Esophagus muscularis mucosa (tissue), 4 donors: Measurements from ENCODE around the gene OR6Q1. TPM values are rescaled to one million over a fixed set of nuclear protein-coding genes. Genes with fewer than 3 reads are reported as not detected.
A peak's percentile ranks its signal among the peaks of the same experiment; 100 is the strongest.

Source experiments
- DNase-seq: peaks from one replicate; pipeline ENCODE4 v3.0.0-alpha.2; 2017; ENCODE audit errors: extremely low spot score
- H3K27ac ChIP-seq, 4 donors: fragments of 200-600 bp; sonication (generic); replicated peaks in 1 of 4; 1 replicate in 3 of 4; 2 replicates in 1 of 4; pipeline ENCODE4 v1.5.1; 2016 to 2019; ENCODE audit warnings: mild to moderate bottlenecking in 1 of 4
- H3K27me3 ChIP-seq, 4 donors: fragments of 200-600 bp; sonication (generic); one replicate each; pipeline versions ENCODE4 v1.5.1 to v1.6.0; 2016 to 2019
- H3K36me3 ChIP-seq, 4 donors: fragments of 200-600 bp; sonication (generic); one replicate each; pipeline ENCODE4 v1.5.1; 2016 to 2019
- H3K4me1 ChIP-seq, 4 donors: fragments of 200-600 bp; sonication (generic); one replicate each; pipeline ENCODE4 v1.5.1; 2016 to 2019
- H3K4me3 ChIP-seq, 4 donors: fragments of 200-600 bp; sonication (generic); 1 replicate in 2 of 4; 2 replicates in 2 of 4; pipeline ENCODE4 v1.5.1; 2016 to 2019; ENCODE audit warnings: mild to moderate bottlenecking in 4 of 4, moderate library complexity in 1 of 4
- H3K9me3 ChIP-seq, 4 donors: fragments of 200-600 bp; sonication (generic); 1 replicate in 3 of 4; 2 replicates in 1 of 4; pipeline ENCODE4 v1.5.1; 2016 to 2019
- CTCF ChIP-seq, 3 experiments: fragments of 200-600 bp in 2 of 3; fragments of 450-650 bp in 1 of 3; sonication (generic) in 2 of 3; IDR thresholded peaks; one replicate each; pipeline ENCODE4 v1.5.1; 2017 to 2019; ENCODE audit warnings: antibody characterized with exemption in 3 of 3, mild to moderate bottlenecking in 2 of 3, moderate library complexity in 1 of 3
- EP300 ChIP-seq: sonication (generic); formaldehyde crosslinking; IDR thresholded peaks from one replicate; pipeline ENCODE4 v1.6.1; 2017; ENCODE audit warnings: antibody characterized with exemption
- POLR2A ChIP-seq: fragments of 450-650 bp; IDR thresholded peaks from one replicate; pipeline ENCODE4 v1.6.1; 2017; ENCODE audit warnings: antibody characterized with exemption, moderate library complexity, mild to moderate bottlenecking, low read depth
- POLR2AphosphoS5 ChIP-seq, 2 donors: sonication (generic); formaldehyde crosslinking; IDR thresholded peaks; one replicate each; pipeline ENCODE4 v1.6.1; 2017; ENCODE audit warnings: antibody characterized with exemption in 2 of 2
- WGBS: methylation state at CpG from one replicate; pipeline ENCODE4 v1.1.5; 2018; 5-methylcytosine and 5-hydroxymethylcytosine counted together
- intact Hi-C: fragments of 100-400 bp; cut with DNase I; formaldehyde crosslinking; loops from one replicate; pipeline ENCODE4 v1.15.1; 2023
- total RNA-seq, 4 donors: library from RNA; depleted of rRNA; stranded (reverse); fragments of >200 nt; gene quantifications; one replicate each; pipeline versions ENCODE4 v1.1.0 to v1.2.1, GENCODE V29; 2016

The OR6Q1 gene
- total RNA-seq, 4 donors from 2014 or later = not detected

- no peaks in the 10 kb centered on the region for H3K27me3 ChIP-seq
- intact Hi-C loops = no loop called here
- WGBS = 94% methylated on average over 3 of the region's 3 CpGs
- no peaks in the 10 kb centered on the region for H3K36me3 ChIP-seq
- no peak overlapping the region for H3K27ac ChIP-seq
- peak; percentile 70 for DNase-seq
- H3K4me3 ChIP-seq = no peak overlapping the region
- H3K4me1 ChIP-seq = peaks cover 9 to 22% (median 12%) of the 10 kb centered on the region in 4 donors
- H3K9me3 ChIP-seq = no peaks in the 10 kb centered on the region
- TF ChIP-seq CTCF (IDR thresholded peaks at IDR 0.05) = no peak
- no peak for TF ChIP-seq EP300
- TF ChIP-seq POLR2A = no peak
- TF ChIP-seq POLR2AphosphoS5 (IDR thresholded peaks at IDR 0.05) = no peak
Observed at GRCh38 chr11:58060535-58060934, 29.8 kb downstream of the OR6Q1 start.

- Histone ChIP-seq H3K27ac (no peak overlapping the region), H3K4me3 (no peak overlapping the region), H3K36me3 (no peaks in the 10 kb centered on the region), H3K4me1 (peaks cover 9 to 22% (median 12%) of the 10 kb centered on the region in 4 donors), H3K9me3 (no peaks in the 10 kb centered on the region), H3K27me3 (no peaks in the 10 kb centered on the region)
- 71% methylated on average over 6 of the region's 6 CpGs for WGBS
- DNase-seq = peak; percentile 60
- TF ChIP-seq CTCF (IDR thresholded peaks at IDR 0.05) = no peak
- intact Hi-C loops = no loop called here
Observed at GRCh38 chr11:58060939-58061672, 30.4 kb downstream of the OR6Q1 start.

- 61% methylated on average over 6 of the region's 6 CpGs for WGBS
- no peaks in the 10 kb centered on the region for H3K27me3 ChIP-seq
- intact Hi-C loops = no loop called here
- no peak for DNase-seq
- H3K4me1 ChIP-seq = peaks cover 9 to 22% (median 12%) of the 10 kb centered on the region in 4 donors
- H3K36me3 ChIP-seq = no peaks in the 10 kb centered on the region
- no peak overlapping the region for H3K27ac ChIP-seq
- H3K9me3 ChIP-seq = no peaks in the 10 kb centered on the region
- H3K4me3 ChIP-seq = no peak overlapping the region
- TF ChIP-seq CTCF (IDR thresholded peaks at IDR 0.05) (no peak), POLR2A (no peak), EP300 (no peak), POLR2AphosphoS5 (IDR thresholded peaks at IDR 0.05) (no peak)
Observed at GRCh38 chr11:58061813-58062212, 31.1 kb downstream of the OR6Q1 start.

GRCh38 chr11:58067685-58068084 is 36.9 kb downstream of the OR6Q1 start:
- Histone ChIP-seq H3K4me3 (no peak overlapping the region), H3K27me3 (no peaks in the 10 kb centered on the region), H3K27ac (no peak overlapping the region), H3K4me1 (no peaks in the 10 kb centered on the region), H3K9me3 (no peaks in the 10 kb centered on the region), H3K36me3 (no peaks in the 10 kb centered on the region)
- WGBS = 60% methylated on average over 4 of the region's 5 CpGs
- intact Hi-C loops = no loop called here
- TF ChIP-seq POLR2A (no peak), POLR2AphosphoS5 (IDR thresholded peaks at IDR 0.05) (no peak), EP300 (no peak), CTCF (IDR thresholded peaks at IDR 0.05) (no peak)
- peak; percentile 89 for DNase-seq

- intact Hi-C loops = no loop called here
Observed at GRCh38 chr11:58068655-58069054, 37.9 kb downstream of the OR6Q1 start.

More at GRCh38 chr11:58068655-58069054, 37.9 kb downstream of the OR6Q1 start:
- no peaks in the 10 kb centered on the region for H3K9me3 ChIP-seq
- no peak overlapping the region for H3K4me3 ChIP-seq
- DNase-seq = peak; percentile 72
- no peaks in the 10 kb centered on the region for H3K36me3 ChIP-seq
- H3K4me1 ChIP-seq = no peaks in the 10 kb centered on the region
- no peak overlapping the region for H3K27ac ChIP-seq
- TF ChIP-seq EP300 = no peak
- TF ChIP-seq POLR2A = no peak
- no peak for TF ChIP-seq CTCF (IDR thresholded peaks at IDR 0.05)
- no peak for TF ChIP-seq POLR2AphosphoS5 (IDR thresholded peaks at IDR 0.05)
- 92% methylated on average over 6 of the region's 6 CpGs for WGBS
- H3K27me3 ChIP-seq = no peaks in the 10 kb centered on the region
